Fibroblast of skin of right quadriceps (primary cell): ENCODE data around the gene DIO3.
"Not testable (repeated sequence)": the region's sequence is repeated elsewhere in the genome, so short reads cannot be mapped to it uniquely, and the experiment has no call there.

ENCODE experiments used
- DNase-seq: peaks from one replicate; pipeline ENCODE4 v3.0.0-alpha.2; 2013

Gene DIO3

DNA sequence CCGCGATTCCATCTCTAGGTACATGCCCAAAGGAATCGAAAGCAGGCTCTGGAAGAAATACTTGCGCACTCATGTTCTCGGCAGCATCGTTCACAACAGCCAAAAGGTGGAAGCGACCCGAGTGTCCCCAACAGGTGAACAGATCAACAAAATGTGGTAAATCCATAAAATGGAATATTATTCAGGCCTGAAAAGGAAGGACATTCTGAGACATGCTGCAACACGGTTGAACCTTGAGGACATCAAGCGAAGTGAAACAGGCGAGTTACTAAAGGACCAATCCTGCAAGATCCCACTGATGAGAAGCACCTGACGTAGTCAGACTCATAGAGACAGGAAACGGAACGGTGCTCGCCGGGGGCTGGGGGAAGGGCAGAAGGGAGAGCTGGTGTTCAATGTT, 17.5 kb upstream of the DIO3 start:
- DNase-seq = no peak

DNA sequence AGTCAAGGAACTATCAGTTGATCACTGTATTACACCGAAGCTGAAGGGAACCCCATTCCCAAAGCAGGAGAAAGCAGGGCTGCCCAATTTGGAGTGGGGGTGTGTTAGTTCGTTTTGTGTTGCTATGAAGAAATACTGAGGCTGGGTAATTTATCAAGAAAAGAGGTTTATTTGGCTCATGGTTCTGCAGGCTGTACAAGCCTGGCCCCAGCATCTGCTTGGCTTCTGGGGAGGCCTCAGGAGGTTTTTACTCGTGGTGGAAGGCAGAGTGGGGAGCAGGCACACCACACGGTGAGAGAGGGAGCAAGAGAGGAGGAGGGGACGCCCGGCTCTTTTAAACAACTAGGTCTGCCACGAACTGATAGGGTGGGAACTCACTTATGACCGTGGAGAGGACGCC, 16.7 kb upstream of the DIO3 start:
- no peak for DNase-seq

DNA sequence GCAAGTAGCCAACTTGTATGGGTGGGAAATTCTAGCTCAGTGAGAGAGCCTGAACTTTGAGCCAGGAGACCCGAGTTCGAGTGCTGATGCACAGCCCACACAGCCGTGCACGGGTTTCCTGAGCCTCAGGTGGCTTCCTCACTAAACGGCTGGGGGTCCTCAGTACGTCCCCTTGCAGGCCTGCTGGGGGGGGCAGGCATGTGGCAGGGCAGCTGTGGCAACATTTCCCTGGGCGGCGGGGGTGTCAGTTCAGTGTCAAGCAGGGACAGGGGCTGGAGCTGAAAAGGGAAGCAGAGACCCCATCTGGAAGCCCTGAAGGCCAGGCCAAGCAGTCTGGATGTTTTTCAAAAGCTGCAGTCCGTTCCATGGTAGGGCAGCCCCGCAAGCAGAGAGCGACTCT, 14.6 kb upstream of the DIO3 start:
- no peak for DNase-seq

DNA sequence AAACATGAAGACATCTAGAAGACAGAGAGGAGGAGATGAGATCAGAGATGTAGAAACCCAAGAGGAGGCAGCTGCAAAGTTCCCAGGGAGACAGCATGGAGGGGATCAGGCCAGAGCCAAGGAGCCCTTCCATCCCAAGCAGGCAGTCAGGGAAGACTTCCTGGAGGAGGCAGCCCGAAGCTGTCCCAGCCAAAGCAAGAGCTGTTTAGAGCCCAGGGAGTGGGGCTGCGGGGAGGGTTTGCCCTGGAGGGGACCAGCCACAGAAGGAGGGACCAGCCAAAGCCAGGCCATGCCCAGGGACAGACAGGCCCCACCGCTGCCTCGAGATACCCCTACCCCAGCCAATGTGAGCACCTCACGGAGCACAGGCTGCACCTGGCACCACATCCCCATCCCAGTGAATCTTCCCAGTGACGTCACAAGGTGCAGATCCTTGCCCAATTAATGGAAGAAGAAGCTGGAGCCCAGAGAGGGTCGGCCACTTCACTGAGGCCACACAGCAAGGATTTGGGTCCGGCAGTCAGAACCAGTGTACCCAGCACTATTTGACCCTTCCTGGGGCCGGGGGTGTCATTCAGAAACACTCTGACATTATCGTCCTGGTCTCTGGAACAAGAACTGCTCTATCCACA, 14.1 kb upstream of the DIO3 start:
- no peak for DNase-seq

DNA sequence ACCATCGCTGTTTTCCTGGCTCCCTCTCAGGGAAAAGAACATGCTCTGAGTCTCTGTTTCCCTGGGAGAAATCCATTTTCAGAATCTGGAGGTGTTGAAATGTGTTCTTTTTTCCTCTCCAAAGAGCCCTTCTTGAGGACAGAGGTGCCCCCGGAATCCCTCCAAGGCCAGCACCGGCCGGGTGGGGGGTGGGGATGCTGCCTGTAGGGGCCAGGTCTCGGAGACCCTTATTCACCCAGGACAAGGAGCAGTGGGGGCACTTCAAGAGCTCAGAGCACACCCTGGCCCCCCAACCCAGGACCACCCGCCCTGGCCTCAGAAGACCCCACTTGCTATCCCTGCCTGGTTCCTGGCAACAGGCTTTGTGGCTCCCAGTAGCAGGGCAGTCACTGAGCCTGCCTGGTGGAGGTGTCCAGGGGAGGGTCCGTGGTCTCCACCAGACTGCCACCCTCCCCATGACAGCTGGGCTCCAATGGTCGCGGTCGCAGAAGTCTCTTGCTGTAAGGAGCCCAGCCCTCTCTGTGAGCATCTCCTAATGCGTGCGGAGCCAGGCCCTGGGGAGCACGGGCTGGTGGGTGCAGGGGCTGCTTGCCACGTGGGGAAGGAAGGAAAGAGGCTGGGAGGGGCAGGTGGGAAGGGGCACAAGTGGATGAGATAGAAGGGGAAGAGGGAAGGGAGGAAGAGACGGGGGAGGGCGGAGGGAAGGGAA, 13.2 kb upstream of the DIO3 start:
- no peak for DNase-seq

DNA sequence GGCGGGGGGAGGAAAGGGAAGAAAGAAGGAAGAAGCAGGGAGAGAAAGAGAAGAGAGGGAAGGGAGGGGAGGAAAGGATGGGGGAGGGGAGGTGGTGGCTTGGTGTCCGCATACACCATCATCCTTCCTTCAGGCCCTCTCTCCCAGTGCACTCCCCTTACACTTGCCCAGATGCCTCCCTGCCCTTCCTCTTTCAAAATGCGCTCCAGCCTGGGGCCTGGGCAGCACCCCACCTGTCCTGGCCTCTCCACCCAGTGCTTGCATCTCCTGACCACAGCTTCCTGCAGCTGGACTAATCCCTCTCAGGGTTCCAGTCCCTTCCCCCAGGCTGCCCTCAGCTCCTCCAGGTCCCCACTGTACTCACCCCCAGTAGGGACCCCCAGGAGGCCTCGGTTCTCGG, 12.6 kb upstream of the DIO3 start:
- no peak for DNase-seq

DNA sequence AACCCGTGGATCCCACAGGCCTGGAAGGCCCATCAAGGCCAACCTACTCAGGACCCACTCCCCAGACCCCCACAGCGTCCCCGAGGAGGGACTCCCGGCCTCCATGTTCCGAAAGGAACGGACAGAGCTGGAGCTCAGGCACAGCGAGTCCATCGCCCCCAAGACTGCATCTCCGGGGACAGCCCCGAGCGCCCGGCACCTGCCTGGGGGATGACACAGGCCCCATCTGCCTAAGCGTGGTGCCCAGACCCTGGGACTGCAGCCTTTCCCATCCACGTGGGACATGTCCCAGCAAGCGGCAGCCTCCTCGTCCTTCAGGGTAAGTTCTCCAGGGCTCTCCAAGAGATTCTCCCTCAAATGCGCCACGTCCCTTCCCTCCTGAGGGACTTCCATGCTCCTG, 12.1 kb upstream of the DIO3 start:
- DNase-seq = no peak

DNA sequence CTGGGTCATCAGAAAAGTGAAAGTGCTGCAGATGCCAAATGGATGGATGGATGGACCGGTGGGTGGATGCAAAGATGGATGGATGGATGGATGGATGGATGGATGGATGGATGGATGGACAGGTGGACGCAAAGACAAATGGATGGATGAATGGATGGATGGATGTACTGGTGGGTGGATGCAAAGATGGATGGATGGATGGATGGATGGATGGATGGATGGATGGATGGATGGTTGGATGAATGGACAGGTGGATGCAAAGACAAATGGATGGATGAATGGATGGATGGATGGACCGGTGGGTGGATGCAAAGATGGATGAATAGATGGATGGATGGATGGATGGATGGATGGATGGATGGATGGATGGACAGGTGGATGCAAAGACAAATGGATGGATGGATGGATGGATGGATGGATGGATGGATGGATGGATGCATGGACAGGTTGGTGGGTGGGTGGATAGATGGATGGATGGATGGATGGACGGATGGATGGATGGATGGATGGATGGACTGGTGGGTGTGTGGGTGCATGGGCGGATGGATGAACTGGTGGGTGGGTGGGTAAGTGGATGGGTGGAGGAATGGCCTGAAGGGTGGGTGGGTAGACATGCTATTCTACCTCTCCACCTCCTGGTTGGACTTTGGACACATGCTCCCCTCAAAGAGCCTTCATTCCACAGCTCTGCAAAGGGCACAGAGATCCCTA, 10.9 kb upstream of the DIO3 start:
- not testable (repeated sequence) for DNase-seq

DNA sequence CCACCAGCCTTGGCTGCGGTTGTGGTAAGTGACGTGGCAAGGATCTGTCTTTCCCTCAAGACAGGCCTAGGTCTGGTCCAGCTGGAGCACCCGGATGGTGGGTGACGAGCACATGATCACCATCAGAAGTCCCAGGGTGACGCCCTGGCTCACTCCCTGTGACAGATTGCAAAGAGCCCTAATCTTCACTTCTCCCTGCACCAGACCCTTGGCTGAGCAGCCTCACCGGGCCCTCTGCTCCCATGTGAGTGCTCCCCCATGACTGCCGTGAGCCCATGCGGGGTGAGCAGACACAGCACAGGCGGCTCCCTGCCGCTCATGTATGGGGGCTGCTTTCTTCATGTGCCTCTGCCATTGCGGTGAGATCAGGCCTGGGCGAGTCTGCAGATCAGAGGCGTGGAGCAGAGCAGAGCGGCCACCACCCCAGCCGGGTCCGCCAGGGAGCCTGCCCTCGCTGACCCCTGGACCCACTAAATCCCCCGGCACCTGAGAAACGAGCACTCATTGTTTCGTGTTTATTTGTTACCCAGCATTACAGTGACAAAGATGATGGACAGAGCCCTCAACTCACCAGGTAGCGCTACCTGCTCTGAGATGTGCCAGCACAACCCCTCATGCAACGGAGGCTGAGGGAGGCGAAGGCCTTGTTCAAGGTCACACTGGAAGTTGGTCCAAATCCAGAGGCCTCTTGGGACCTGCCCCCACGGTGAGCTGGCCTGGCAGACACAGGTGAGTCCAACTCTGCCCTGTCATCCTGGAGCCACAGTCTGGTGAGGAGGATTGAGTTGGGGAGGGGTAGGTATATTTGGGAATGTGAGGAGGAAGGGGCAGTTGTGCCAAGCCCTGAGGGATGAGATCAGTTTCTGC, 9.3 kb upstream of the DIO3 start:
- DNase-seq = no peak

DNA sequence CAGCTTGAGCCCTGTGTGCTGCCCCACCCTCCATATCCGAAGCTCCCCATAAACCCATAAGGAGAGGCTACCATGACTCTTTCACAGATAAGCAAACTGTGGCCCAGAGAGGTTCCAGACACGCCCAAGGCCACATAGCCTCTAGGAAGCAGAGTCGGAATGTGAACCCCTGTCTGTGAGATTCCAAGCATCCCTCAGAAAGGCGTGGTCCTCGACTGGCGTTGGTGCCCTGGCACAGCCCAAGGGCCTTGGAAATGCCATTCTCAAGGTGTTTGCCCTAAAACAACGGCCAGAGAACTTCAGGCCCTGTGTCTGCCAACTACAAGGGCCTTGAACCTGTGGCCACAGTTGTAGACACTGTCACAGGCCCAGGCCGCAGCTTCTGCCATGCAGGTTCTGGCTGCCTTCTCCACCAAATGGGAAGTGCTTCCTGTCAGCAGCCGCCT, 8.5 kb upstream of the DIO3 start:
- DNase-seq = no peak

DNA sequence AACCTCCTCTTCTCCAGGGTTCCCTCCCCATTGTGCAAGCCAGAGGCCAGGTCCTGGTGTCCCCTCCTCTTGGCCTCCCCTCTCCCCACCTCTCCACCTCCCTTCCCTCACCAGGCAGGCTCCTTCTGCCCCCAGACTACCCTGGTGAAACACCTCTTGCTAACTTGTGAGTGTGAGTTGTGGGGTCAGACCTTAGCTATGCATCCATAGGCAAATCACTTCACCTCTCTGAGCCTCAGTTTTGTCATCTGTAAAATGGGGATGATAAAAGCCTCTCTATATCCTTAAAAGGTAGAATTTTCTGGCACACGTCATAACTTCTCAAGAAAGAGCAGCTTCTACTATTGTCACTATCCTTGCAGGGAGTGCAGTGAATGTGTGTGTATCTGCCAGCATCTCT, 7.9 kb upstream of the DIO3 start:
- DNase-seq = no peak

DNA sequence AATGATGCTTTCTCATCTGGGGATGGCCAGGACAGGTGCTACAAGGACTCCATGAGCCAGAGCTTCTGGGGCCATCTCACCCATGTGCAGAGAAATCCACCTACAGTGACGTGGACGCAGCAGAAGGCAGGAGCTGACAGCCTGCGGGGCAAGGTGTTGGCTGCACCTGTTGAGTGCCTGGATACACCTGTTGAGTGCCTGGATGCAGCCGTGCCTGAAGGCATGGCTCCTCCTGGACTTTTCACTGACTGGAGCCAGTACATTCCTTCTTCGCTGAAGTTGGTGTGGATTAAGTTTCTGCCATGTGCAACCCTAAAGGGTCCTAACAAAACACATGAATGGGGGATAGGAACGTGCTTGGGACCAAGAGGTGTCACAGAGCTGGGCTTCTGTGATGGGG, 7.4 kb upstream of the DIO3 start:
- DNase-seq = no peak

DNA sequence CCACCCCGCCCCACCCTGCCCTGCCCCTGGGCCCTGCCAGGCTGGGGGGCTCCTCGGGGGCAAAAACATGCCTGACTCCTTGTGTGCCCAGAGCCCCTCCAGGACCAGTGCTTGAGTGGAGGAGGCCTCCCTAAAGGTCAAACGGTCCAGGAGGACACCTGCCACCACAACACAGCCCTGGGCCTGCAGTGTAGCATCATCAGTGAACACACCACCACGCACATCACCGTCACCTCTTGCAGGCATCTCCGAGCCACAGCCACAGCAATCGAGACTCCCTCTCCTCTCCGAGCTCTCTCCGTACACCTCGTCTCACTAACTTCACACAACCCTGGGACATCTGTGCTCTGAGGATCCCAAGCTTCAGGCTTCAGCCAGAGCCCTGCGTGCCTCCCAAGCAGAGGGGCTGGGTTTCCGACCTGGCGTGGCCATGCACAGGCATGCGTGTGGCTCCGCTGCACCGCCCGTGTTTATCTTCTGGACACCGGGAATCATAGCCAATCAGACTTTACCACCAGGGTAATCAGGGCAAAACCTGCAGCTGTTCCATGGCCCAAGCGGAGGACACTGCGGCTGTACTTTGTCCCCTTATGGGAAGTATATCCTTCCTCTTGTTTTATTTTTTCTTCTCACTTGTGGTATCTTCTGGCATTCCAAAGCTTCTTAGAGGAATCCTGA, 6.2 kb upstream of the DIO3 start:
- DNase-seq = no peak

DNA sequence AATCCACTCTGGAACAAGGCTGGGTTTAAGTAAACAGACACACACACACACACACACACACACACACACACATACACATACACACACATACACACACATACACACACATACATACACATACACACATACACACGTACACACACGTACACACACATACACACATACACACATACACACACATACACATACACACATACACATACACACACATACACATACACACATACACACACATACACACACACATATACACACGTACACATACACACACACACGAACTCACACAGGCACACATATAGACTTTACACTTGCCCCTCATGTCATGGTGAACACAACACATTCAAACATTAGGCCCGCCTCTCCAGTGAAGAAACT, 5.6 kb upstream of the DIO3 start:
- DNase-seq = not testable (repeated sequence)

DNA sequence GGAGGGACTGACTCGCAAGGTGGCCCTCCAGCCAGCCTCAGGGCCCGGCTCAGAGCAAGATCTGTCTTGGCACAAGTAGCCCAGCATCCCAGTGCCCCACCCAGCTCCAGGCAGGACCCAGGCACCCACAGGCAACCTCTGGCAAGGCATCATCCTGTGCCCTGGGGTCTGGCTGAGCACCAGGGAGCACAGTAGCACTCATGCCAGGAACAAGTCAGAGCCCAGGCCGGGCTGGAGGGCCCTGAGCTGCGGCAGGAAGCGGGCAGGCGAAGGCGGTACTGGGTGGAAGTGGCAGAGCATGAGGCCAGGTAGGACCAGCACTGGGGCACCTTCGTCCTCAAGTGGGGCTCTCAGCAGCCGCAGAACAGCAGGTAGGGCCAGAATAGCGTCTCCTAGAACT, 5.2 kb upstream of the DIO3 start:
- no peak for DNase-seq

DNA sequence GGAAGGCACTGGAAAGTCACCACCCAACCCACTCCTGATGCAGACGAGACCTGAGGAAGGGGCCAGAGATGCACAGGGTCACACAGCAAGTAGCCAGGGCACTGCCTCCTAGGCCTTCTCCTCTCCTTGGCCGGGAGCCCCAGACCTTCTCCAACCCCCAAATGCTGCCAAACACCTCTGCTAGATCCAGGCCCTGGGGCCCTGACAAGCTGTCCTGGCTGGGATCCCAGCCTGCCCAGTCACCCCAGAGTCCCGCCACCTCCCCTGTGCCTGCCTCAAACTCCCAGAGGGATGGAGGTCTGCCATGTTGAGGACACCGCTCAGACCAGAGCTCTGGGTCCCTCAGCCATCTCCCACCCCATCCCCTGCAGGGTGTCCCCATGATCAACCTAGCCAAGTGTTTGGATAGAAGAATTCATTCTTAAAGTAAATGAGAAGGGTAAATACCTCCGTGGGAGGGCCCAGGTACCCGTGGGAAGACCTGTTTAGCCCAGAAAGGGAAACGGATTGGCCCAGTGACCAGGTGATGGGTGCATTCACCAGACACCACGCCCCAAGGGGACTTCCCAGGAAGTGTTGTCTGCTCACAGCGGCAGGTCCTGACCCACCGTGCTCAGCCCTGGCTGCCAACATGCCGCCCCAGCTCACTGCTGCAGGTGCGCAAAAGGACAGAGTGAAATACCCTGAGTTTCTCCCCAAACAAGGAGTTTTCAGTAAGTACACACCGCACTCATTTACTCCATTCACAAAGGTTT, 4.6 kb upstream of the DIO3 start:
- no peak for DNase-seq

DNA sequence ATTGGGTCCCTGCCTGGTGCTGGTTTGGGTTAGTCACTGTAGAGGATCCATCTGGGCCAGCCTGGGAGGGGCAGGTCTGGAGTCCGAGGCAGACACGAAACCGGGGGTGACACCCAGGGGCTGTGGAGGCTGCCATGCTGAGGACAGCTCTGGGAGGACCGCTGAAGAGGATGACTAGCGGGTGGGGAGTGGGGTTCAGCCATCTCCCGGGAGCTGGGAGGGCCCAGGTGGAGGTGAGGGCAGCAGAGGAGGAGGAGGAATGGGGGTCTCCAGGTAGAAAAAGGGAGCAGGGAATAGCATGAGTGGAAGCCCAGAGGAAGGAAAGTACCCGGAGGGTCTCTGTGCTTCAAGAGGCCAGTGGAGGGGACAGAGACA, 4.0 kb upstream of the DIO3 start:
- no peak for DNase-seq

DNA sequence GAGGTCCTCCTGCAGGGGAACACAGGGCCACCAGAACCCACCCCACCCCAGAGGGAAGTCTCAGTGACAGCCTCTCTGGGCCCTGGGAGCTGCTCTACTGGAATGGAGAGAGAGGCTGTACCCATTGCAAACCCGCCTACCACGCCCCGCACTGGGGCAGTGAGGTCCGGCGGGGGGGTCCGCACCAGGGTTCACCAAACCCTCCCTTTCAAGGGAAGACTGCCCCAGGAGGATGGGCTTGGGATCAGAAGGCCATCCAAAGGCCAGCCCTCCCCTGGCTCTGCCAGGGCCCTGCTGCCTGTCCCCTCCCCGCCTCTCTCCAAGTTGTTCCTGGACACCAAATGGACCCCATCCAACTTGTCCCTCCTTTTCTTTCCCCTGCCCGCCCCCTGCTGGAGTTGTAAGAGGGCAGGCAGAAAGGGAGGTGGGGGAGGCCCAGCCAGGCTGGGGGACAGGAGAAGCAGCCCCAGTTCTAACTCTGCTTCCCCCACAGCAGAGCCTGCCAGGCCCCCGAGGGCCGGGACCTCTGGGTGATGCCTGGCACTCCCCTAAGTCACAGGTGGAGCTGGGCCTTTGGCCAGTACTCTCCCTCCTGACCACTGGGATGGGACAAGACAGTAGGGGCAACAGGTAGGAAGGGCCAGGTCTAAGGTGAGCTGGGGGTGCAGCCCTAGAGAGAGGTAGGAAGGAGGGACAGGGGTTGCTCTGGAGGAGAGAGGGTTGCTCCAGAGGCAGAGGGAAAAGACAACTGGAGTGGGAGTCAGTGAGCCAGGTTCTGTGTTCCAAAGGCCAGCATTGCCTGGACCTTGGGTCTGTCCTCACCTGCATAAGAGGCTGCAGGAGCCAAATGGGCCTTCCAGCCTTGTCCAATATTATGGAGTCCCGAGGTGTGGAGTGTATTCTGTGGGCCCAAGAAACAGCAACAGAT, 3.2 kb upstream of the DIO3 start:
- DNase-seq = no peak

DNA sequence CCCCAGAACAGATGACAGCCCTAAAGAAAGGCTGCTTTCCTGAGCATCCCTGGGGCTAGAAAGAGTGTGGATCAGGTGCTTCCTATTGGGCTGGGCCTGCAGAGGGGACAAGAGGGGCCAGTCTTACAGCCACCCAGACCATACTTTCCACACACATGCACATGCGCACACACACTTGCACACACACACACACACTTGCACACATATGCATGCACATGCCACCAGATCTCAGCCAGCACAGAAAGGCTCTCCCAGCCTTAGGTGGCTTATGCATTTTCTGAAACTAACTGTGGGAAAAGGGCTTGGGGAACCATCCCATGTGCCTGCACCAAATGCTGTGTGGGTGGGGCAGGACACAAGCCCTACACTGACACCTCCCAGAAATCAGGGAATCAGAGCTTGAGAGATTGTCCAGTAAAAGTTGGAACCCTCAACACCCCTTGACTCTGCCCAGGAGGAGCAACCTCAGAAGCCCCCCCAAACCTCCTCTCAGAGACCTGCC, 2.5 kb upstream of the DIO3 start:
- DNase-seq = no peak

DNA sequence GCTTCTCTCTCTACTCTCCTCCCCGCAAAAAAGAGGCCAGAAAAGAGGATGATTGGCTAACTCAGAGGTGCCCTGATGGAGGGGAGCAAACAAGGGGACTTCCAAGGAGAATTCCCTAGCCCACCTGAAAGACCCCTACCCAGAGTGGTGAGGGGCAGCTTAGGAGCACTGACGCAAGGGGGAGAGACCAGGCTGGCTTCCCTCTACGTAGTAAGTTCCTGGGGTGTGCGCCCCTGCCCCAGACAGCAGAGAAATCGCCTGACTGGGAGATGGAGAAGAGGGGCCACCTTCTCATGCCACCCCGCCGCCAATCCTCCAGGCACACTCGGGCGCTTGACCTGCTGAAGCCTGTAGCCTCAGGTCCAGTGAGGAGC, 2.1 kb upstream of the DIO3 start:
- no peak for DNase-seq
